GM12878 (cell line): ENCODE measurements around the gene CCDC120. TPM values are rescaled to one million over a fixed set of nuclear protein-coding genes. Genes with fewer than 3 reads are reported as not detected.

Experiments used
- DPF2 ChIP-seq: fragments of 450-650 bp; IDR thresholded peaks from 2 replicates; pipeline ENCODE4 v1.6.1; 2017; ENCODE audit warnings: mild to moderate bottlenecking
- FOS ChIP-seq: IDR thresholded peaks from 3 replicates; pipeline ENCODE4 v1.6.1; 2011; ENCODE audit warnings: borderline replicate concordance; ENCODE audit not compliant: insufficient read length; ENCODE audit errors: extremely low read depth
- HDGF ChIP-seq: fragments of 450-650 bp; IDR thresholded peaks from 2 replicates; pipeline ENCODE4 v1.6.1; 2016; ENCODE audit warnings: antibody characterized with exemption
- IKZF1 ChIP-seq: fragments of 450-650 bp; conservative IDR thresholded peaks from 2 replicates; pipeline ENCODE4 v1.6.1; 2017; ENCODE audit warnings: antibody characterized with exemption, mild to moderate bottlenecking
- KLF5 ChIP-seq: fragments of 450-650 bp; IDR thresholded peaks from 2 replicates; pipeline ENCODE4 v1.6.1; 2014; ENCODE audit warnings: mild to moderate bottlenecking; ENCODE audit not compliant: partially characterized antibody
- MEF2A ChIP-seq: IDR thresholded peaks from 2 replicates; pipeline ENCODE4 v1.6.1; 2011; ENCODE audit warnings: low read depth, mild to moderate bottlenecking, low read length, moderate library complexity; ENCODE audit not compliant: insufficient read depth
- MXI1 ChIP-seq: fragments of 150-350 bp; IDR thresholded peaks from 2 replicates; pipeline ENCODE4 v1.6.1; 2011; ENCODE audit warnings: low read depth, mild to moderate bottlenecking, inconsistent platforms, low read length, improper control_type of control experiment
- NBN ChIP-seq: fragments of 450-650 bp; IDR thresholded peaks from 2 replicates; pipeline ENCODE4 v1.6.1; 2016
- NKRF ChIP-seq: fragments of 450-650 bp; conservative IDR thresholded peaks from 2 replicates; pipeline ENCODE4 v1.6.1; 2017; ENCODE audit warnings: mild to moderate bottlenecking, moderate library complexity
- PKNOX1 ChIP-seq: fragments of 450-650 bp; IDR thresholded peaks from 2 replicates; pipeline ENCODE4 v1.6.1; 2016; ENCODE audit warnings: mild to moderate bottlenecking
- POLR2AphosphoS5 ChIP-seq: IDR thresholded peaks from 2 replicates; pipeline ENCODE4 v1.6.1; 2011; ENCODE audit warnings: mild to moderate bottlenecking, low read length, inconsistent platforms
- RAD51 ChIP-seq: fragments of 450-650 bp; IDR thresholded peaks from 2 replicates; pipeline ENCODE4 v1.6.1; 2016; ENCODE audit warnings: moderate library complexity, mild to moderate bottlenecking, inconsistent platforms
- RUNX3 ChIP-seq: IDR thresholded peaks from 2 replicates; pipeline ENCODE4 v1.6.1; 2012; ENCODE audit warnings: low read length, inconsistent platforms
- SPI1 ChIP-seq: IDR thresholded peaks from 2 replicates; pipeline ENCODE4 v1.6.1; 2011; ENCODE audit warnings: low read depth, mild to moderate bottlenecking, low read length, moderate library complexity, borderline replicate concordance; ENCODE audit not compliant: insufficient read depth
- TCF3 ChIP-seq: IDR thresholded peaks from 2 replicates; pipeline ENCODE4 v1.6.1; 2012; ENCODE audit warnings: low read depth, mild to moderate bottlenecking, low read length, borderline replicate concordance; ENCODE audit not compliant: insufficient read depth
- YBX1 ChIP-seq: fragments of 450-650 bp; IDR thresholded peaks from 2 replicates; pipeline ENCODE4 v1.6.1; 2016; ENCODE audit warnings: antibody characterized with exemption
- polyA plus RNA-seq, 11 experiments: library from polyadenylated mRNA; depleted of rRNA in 4 of 11; unstranded in 6 of 11; stranded (reverse) in 5 of 11; fragments of >200 nt; fragmentation: Nextera tagmentation in 4 of 11; fragmentation: Illumina TruSeq in 1 of 11; extraction: Ambion mirVana in 4 of 11; extraction: Trizol in 1 of 11; gene quantifications; 1 replicate in 1 of 11; 2 replicates in 10 of 11; pipeline versions ENCODE4 v1.2.1 to v1.2.3, GENCODE V29; 2011 to 2016; ENCODE audit warnings: inconsistent platforms in 2 of 11, missing spikeins in 2 of 11, low read depth in 1 of 11
- total RNA-seq, 4 experiments: library from RNA; depleted of rRNA in 3 of 4; stranded (reverse); fragments of >200 nt in 3 of 4; fragmentation: Illumina TruSeq in 1 of 4; extraction: Trizol in 1 of 4; gene quantifications; 2 replicates each; pipeline versions ENCODE4 v1.2.1 to v1.2.3, GENCODE V29; 2013 to 2021
- TF ChIP-seq, protein P1 (sequence below): fragments of 450-650 bp; IDR thresholded peaks from 2 replicates; pipeline ENCODE4 v1.6.1; 2017; ENCODE audit warnings: mild to moderate bottlenecking
- TF ChIP-seq, protein P2 (sequence below): IDR thresholded peaks from 2 replicates; pipeline ENCODE4 v1.6.1; 2011; ENCODE audit warnings: mild to moderate bottlenecking, low read depth, low read length, moderate library complexity; ENCODE audit not compliant: insufficient replicate concordance
- TF ChIP-seq, protein P3 (sequence below): fragments of 150-350 bp; IDR thresholded peaks from 2 replicates; pipeline ENCODE4 v1.6.1; 2016; ENCODE audit warnings: low read depth, low read length

Gene CCDC120
- total and polyA plus RNA-seq, 10 of the 15 experiments (the other 5 are each of a cell fraction or from before 2014, with no cell fraction given), result 0.11 to 4.1 (median 0.76) TPM

GRCh38 chrX:49100704-49101628 lies 42.2 kb downstream of the CCDC120 start (continued):
- TF ChIP-seq, protein P1, sequence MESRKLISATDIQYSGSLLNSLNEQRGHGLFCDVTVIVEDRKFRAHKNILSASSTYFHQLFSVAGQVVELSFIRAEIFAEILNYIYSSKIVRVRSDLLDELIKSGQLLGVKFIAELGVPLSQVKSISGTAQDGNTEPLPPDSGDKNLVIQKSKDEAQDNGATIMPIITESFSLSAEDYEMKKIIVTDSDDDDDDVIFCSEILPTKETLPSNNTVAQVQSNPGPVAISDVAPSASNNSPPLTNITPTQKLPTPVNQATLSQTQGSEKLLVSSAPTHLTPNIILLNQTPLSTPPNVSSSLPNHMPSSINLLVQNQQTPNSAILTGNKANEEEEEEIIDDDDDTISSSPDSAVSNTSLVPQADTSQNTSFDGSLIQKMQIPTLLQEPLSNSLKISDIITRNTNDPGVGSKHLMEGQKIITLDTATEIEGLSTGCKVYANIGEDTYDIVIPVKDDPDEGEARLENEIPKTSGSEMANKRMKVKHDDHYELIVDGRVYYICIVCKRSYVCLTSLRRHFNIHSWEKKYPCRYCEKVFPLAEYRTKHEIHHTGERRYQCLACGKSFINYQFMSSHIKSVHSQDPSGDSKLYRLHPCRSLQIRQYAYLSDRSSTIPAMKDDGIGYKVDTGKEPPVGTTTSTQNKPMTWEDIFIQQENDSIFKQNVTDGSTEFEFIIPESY, result no peak
- no peak for TF ChIP-seq MEF2A
- no peak for TF ChIP-seq RAD51
- peak; percentile 62; the same call in 1 of the 2 replicates for TF ChIP-seq DPF2
- no peak for TF ChIP-seq KLF5
- TF ChIP-seq, protein P2, sequence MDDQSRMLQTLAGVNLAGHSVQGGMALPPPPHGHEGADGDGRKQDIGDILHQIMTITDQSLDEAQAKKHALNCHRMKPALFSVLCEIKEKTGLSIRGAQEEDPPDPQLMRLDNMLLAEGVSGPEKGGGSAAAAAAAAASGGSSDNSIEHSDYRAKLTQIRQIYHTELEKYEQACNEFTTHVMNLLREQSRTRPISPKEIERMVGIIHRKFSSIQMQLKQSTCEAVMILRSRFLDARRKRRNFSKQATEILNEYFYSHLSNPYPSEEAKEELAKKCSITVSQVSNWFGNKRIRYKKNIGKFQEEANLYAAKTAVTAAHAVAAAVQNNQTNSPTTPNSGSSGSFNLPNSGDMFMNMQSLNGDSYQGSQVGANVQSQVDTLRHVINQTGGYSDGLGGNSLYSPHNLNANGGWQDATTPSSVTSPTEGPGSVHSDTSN, result peak; percentile 91
- no peak for TF ChIP-seq TCF3
- no peak for TF ChIP-seq YBX1
- TF ChIP-seq, protein P3, sequence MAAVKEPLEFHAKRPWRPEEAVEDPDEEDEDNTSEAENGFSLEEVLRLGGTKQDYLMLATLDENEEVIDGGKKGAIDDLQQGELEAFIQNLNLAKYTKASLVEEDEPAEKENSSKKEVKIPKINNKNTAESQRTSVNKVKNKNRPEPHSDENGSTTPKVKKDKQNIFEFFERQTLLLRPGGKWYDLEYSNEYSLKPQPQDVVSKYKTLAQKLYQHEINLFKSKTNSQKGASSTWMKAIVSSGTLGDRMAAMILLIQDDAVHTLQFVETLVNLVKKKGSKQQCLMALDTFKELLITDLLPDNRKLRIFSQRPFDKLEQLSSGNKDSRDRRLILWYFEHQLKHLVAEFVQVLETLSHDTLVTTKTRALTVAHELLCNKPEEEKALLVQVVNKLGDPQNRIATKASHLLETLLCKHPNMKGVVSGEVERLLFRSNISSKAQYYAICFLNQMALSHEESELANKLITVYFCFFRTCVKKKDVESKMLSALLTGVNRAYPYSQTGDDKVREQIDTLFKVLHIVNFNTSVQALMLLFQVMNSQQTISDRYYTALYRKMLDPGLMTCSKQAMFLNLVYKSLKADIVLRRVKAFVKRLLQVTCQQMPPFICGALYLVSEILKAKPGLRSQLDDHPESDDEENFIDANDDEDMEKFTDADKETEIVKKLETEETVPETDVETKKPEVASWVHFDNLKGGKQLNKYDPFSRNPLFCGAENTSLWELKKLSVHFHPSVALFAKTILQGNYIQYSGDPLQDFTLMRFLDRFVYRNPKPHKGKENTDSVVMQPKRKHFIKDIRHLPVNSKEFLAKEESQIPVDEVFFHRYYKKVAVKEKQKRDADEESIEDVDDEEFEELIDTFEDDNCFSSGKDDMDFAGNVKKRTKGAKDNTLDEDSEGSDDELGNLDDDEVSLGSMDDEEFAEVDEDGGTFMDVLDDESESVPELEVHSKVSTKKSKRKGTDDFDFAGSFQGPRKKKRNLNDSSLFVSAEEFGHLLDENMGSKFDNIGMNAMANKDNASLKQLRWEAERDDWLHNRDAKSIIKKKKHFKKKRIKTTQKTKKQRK, result no peak
- no peak for TF ChIP-seq SPI1
- TF ChIP-seq MXI1, result peak; percentile 77; the same call in 1 of the 2 replicates
- peak; percentile 78 for TF ChIP-seq POLR2AphosphoS5
- peak; percentile 98 for TF ChIP-seq PKNOX1
- 0 out of 2 replicates have a peak, but pooled peaks have one; percentile 39 for TF ChIP-seq HDGF
- TF ChIP-seq NBN, result no peak
- peak; percentile 81 for TF ChIP-seq FOS
- peak; percentile 15; the same call in 1 of the 2 replicates for TF ChIP-seq RUNX3
- TF ChIP-seq NKRF, result 0 out of 2 replicates have a peak, but pooled peaks have one; percentile 26
- 0 out of 2 replicates have a peak, but pooled peaks have one; percentile 46 for TF ChIP-seq IKZF1
